GM12878 (cell line): Measurements from ENCODE around the gene CCDC68. TPM values are rescaled to one million over a fixed set of nuclear protein-coding genes. Genes with fewer than 3 reads are reported as not detected.

Source experiments
- ATAC-seq: fragments of 200-7000 bp; cut with Tn5 transposase; 3 replicates; pipeline ENCODE4 v1.9.1; 2020; ENCODE audit warnings: mild to moderate bottlenecking, moderate library complexity
- BruUV-seq: library from RNA; stranded (reverse); fragments of 400-500 nt; replicated peaks from 2 replicates; lab custom pipeline; 2021; lab: Mats Ljungman, UMichigan
- CTCF ChIA-PET: fragments of 300-600 bp; sonication (Branson Sonifier 250); formaldehyde crosslinking; extraction: SDS; loops from one replicate; lab custom pipeline; 2021; ENCODE audit warnings: inconsistent platforms; lab: Yijun Ruan, JAX
- POLR2A ChIA-PET: fragments of 350-600 bp; formaldehyde crosslinking; extraction: SDS; loops from one replicate; lab custom pipeline; 2021; ENCODE audit warnings: inconsistent platforms; lab: Charles Lee
- RAD21 ChIA-PET: fragments of 300-600 bp; sonication (Branson Sonifier 250); formaldehyde crosslinking; loops from one replicate; lab custom pipeline; 2023; ENCODE audit warnings: antibody characterized with exemption; ENCODE audit not compliant: unreplicated experiment; lab: Charles Lee
- SMC1A ChIA-PET: fragments of 300-600 bp; sonication (Branson Sonifier 250); formaldehyde crosslinking; loops from one replicate; lab custom pipeline; 2023; ENCODE audit not compliant: unreplicated experiment, uncharacterized antibody; lab: Charles Lee
- DNase-seq: peaks from one replicate; pipeline ENCODE4 v3.0.0-alpha.2; 2011; ENCODE audit warnings: low read depth, low spot score
- FAIRE-seq: peaks from 3 replicates; lab custom pipeline; 2011; peaks lifted over from hg19 to GRCh38; lab: Jason Lieb, UNC
- H2AFZ ChIP-seq: 2 replicates; pipeline ENCODE4 v1.6.0; 2011; ENCODE audit warnings: low read depth, low read length, control low read depth; ENCODE audit not compliant: control insufficient read depth
- H3K27ac ChIP-seq: 2 replicates; pipeline ENCODE4 v1.5.1; 2011; ENCODE audit warnings: control low read depth; ENCODE audit not compliant: control insufficient read depth, insufficient read depth
- H3K27me3 ChIP-seq, 2 experiments: replicated peaks in 1 of 2; 2 replicates each; pipeline versions ENCODE4 v1.6.0 to v1.6.1; 2011; ENCODE audit warnings: low read length in 1 of 2; ENCODE audit not compliant: control insufficient read depth in 2 of 2, insufficient read depth in 2 of 2
- H3K36me3 ChIP-seq, 2 experiments: 2 replicates each; pipeline ENCODE4 v1.5.1; 2011; ENCODE audit warnings: low read length in 1 of 2; ENCODE audit not compliant: control insufficient read depth in 2 of 2, insufficient read depth in 2 of 2
- H3K4me1 ChIP-seq: 2 replicates; pipeline ENCODE4 v1.6.1; 2011; ENCODE audit warnings: mild to moderate bottlenecking, low read length, moderate library complexity, mixed read lengths; ENCODE audit not compliant: control insufficient read depth, insufficient read depth
- H3K4me2 ChIP-seq: 2 replicates; pipeline ENCODE4 v1.6.0; 2011; ENCODE audit warnings: control low read depth; ENCODE audit not compliant: control insufficient read depth, insufficient read depth
- H3K4me3 ChIP-seq: fragments of 200-600 bp; sonication (generic); 2 replicates; pipeline ENCODE4 v1.5.1; 2016
- H3K79me2 ChIP-seq: 2 replicates; pipeline ENCODE4 v1.6.0; 2011; ENCODE audit warnings: low read length; ENCODE audit not compliant: control insufficient read depth, insufficient read depth
- H3K9ac ChIP-seq: 2 replicates; pipeline ENCODE4 v1.8.0; 2011; ENCODE audit warnings: low read length, control low read depth, mixed read lengths; ENCODE audit not compliant: control insufficient read depth, insufficient read depth
- H3K9me3 ChIP-seq: replicated peaks from 3 replicates; pipeline ENCODE4 v1.5.1; 2011; ENCODE audit warnings: mild to moderate bottlenecking, low read length; ENCODE audit not compliant: control insufficient read depth, insufficient read depth
- H4K20me1 ChIP-seq: 2 replicates; pipeline ENCODE4 v1.6.0; 2011; ENCODE audit not compliant: control insufficient read depth, insufficient read depth
- CBX5 ChIP-seq: sonication (generic); IDR thresholded peaks from 2 replicates; pipeline ENCODE4 v1.6.1; 2016; ENCODE audit warnings: low read depth, moderate library complexity, mild to moderate bottlenecking, inconsistent platforms
- DPF2 ChIP-seq: fragments of 450-650 bp; IDR thresholded peaks from 2 replicates; pipeline ENCODE4 v1.6.1; 2017; ENCODE audit warnings: mild to moderate bottlenecking
- PAX8 ChIP-seq: fragments of 450-650 bp; IDR thresholded peaks from 2 replicates; pipeline ENCODE4 v1.6.1; 2017; ENCODE audit warnings: mild to moderate bottlenecking, moderate library complexity
- TCF7 ChIP-seq: IDR thresholded peaks from 2 replicates; pipeline ENCODE4 v1.6.1; 2014; ENCODE audit warnings: antibody characterized with exemption, borderline replicate concordance
- YY1 ChIP-seq: IDR thresholded peaks from 2 replicates; pipeline ENCODE4 v1.6.1; 2011; ENCODE audit warnings: low read depth, mild to moderate bottlenecking, low read length
- ZBTB4 ChIP-seq: fragments of 450-650 bp; formaldehyde crosslinking; IDR thresholded peaks from 2 replicates; pipeline ENCODE4 v1.4.0; 2022; ENCODE audit warnings: mild to moderate bottlenecking, moderate library complexity
- WGBS: methylation state at CpG from one replicate; pipeline ENCODE4 v1.1.6; 2016; ENCODE audit warnings: low lambda C conversion rate; ENCODE audit not compliant: insufficient replicate concordance, insufficient coverage; ENCODE audit errors: missing lambda C conversion rate; 5-methylcytosine and 5-hydroxymethylcytosine counted together
- in situ Hi-C: fragments of 300-500 bp; cut with MboI; formaldehyde crosslinking; loops from 9 replicates; pipeline ENCODE4 v1.14.3; 2018; ENCODE audit warnings: mixed read lengths
- intact Hi-C: fragments of 100-400 bp; cut with micrococcal nuclease; formaldehyde crosslinking; loops from one replicate; pipeline ENCODE4 v1.14.2; 2022; ENCODE audit not compliant: unreplicated experiment
- polyA plus RNA-seq, 11 experiments: library from polyadenylated mRNA; depleted of rRNA in 4 of 11; unstranded in 6 of 11; stranded (reverse) in 5 of 11; fragments of >200 nt; fragmentation: Nextera tagmentation in 4 of 11; fragmentation: Illumina TruSeq in 1 of 11; extraction: Ambion mirVana in 4 of 11; extraction: Trizol in 1 of 11; gene quantifications; 1 replicate in 1 of 11; 2 replicates in 10 of 11; pipeline versions ENCODE4 v1.2.1 to v1.2.3, GENCODE V29; 2011 to 2016; ENCODE audit warnings: inconsistent platforms in 2 of 11, missing spikeins in 2 of 11, low read depth in 1 of 11
- total RNA-seq, 4 experiments: library from RNA; depleted of rRNA in 3 of 4; stranded (reverse); fragments of >200 nt in 3 of 4; fragmentation: Illumina TruSeq in 1 of 4; extraction: Trizol in 1 of 4; gene quantifications; 2 replicates each; pipeline versions ENCODE4 v1.2.1 to v1.2.3, GENCODE V29; 2013 to 2021

The CCDC68 gene
- total and polyA plus RNA-seq, 10 of the 15 experiments (the other 5 are each of a cell fraction or from before 2014, with no cell fraction given), result 0.04 TPM; not detected in 9

- Histone ChIP-seq H3K36me3 (no peaks in the 10 kb centered on the region), H3K27ac (no peak overlapping the region), H3K79me2 (no peaks in the 10 kb centered on the region), H3K4me1 (no peaks in the 10 kb centered on the region), H3K9ac (no peak overlapping the region), H4K20me1 (no peaks in the 10 kb centered on the region), H3K4me3 (no peak overlapping the region), H3K4me2 (no peak overlapping the region), H2AFZ (no peak overlapping the region), H3K27me3 (no peaks in the 10 kb centered on the region), H3K9me3 (no peaks in the 10 kb centered on the region)
- ChIA-PET CTCF (interaction anchor here (1.6 kb wide), 1 partner anchor 233 kb away, joined by 3 read pairs; no protein-coding TSS in a partner anchor), SMC1A (interaction anchor here (0.5 to 1.2 kb wide), 2 partner anchors 17 to 161 kb away, joined by 3 read pairs; no protein-coding TSS in a partner anchor), RAD21 (no interaction called here), POLR2A (no interaction called here)
- no peak for ATAC-seq
- WGBS, result 31% methylated on average over 6 of the region's 6 CpGs
- no peak for FAIRE-seq
- intact Hi-C loops (no loop called here), in situ Hi-C loops (no loop called here)
- no TSS peak for BruUV-seq
- DNase-seq, result no peak
- TF ChIP-seq ZBTB4 (CRISPR knock-in tag) (no peak), DPF2 (no peak), CBX5 (no peak), YY1 (no peak), TCF7 (no peak), PAX8 (no peak)
These were observed 42.2 kb upstream of the CCDC68 start for GRCh38 chr18:55001394-55002024.
